BLaER1 (cell line): ENCODE data around the gene CACNA1H.
"Not testable (repeated sequence)": the region's sequence is repeated elsewhere in the genome, so short reads cannot be mapped to it uniquely, and the experiment has no call there.

Experiments
- H3K27ac ChIP-seq: shearing (Covaris generic); formaldehyde crosslinking; 2 replicates; pipeline ENCODE4 v1.8.1; 2022
- H3K27me3 ChIP-seq: shearing (Covaris generic); formaldehyde crosslinking; 2 replicates; pipeline ENCODE4 v1.8.1; 2022
- H3K36me3 ChIP-seq: shearing (Covaris generic); formaldehyde crosslinking; 2 replicates; pipeline ENCODE4 v1.8.1; 2022
- H3K4me1 ChIP-seq: shearing (Covaris generic); formaldehyde crosslinking; 2 replicates; pipeline ENCODE4 v1.8.1; 2022
- H3K4me2 ChIP-seq: shearing (Covaris generic); formaldehyde crosslinking; 2 replicates; pipeline ENCODE4 v1.8.1; 2022
- H3K4me3 ChIP-seq: shearing (Covaris generic); formaldehyde crosslinking; 2 replicates; pipeline ENCODE4 v1.8.1; 2022
- H3K9ac ChIP-seq: shearing (Covaris generic); formaldehyde crosslinking; 2 replicates; pipeline ENCODE4 v1.8.1; 2022
- H3K9me3 ChIP-seq: shearing (Covaris generic); formaldehyde crosslinking; 2 replicates; pipeline ENCODE4 v1.8.1; 2022
- H4K20me1 ChIP-seq: shearing (Covaris generic); formaldehyde crosslinking; 2 replicates; pipeline ENCODE4 v1.8.1; 2022
- Cebpa-rat ChIP-seq: shearing (Covaris generic); IDR thresholded peaks from 2 replicates; pipeline ENCODE4 v1.8.1; 2022

CACNA1H gene

DNA sequence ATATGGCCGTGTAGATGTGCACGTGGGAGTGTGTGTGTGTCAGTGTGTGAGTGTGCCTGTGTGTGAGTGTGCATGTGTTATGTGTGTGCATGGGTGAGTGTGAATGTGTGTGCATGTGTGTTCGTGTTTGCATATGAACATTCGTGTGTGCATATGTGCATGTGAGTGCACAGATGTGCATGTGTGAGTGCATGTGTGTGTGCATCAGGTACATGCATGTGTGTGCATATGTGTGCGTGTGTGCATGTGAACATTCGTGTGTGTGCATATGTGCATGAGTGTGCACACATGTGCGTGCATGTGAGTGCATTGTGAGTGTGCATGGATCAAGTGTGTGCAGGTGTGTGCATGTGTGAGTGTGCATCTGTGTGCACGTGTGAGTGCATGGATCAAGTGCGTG is 85.1 kb downstream of the CACNA1H start:
- no peak overlapping the region for H3K4me3 ChIP-seq
- no peaks in the 10 kb centered on the region; the same call in 1 of the 2 replicates for H3K4me1 ChIP-seq
- no peak overlapping the region for H3K27ac ChIP-seq
- no peak for TF ChIP-seq Cebpa-rat
- no peaks in the 10 kb centered on the region for H3K9me3 ChIP-seq
- no peaks in the 10 kb centered on the region for H3K36me3 ChIP-seq
- H3K4me2 ChIP-seq: no peak overlapping the region
- peaks cover 4% of the 10 kb centered on the region; the same call in 1 of the 2 replicates for H4K20me1 ChIP-seq
- no peaks in the 10 kb centered on the region for H3K27me3 ChIP-seq
- no peak overlapping the region for H3K9ac ChIP-seq

GRCh38 chr16:1238909-1239308 is 86.0 kb downstream of the CACNA1H start:
- peak overlapping the region; percentile 45 for H3K4me2 ChIP-seq
- H3K4me3 ChIP-seq, H3K4me1 ChIP-seq: not testable (repeated sequence)

GRCh38 chr16:1239575-1239974 is 86.7 kb downstream of the CACNA1H start:
- not testable (repeated sequence) for H3K4me3 ChIP-seq, H3K36me3 ChIP-seq, H3K27ac ChIP-seq, H3K4me1 ChIP-seq, H3K9me3 ChIP-seq, H3K9ac ChIP-seq, H3K27me3 ChIP-seq, H4K20me1 ChIP-seq, H3K4me2 ChIP-seq

More at GRCh38 chr16:1238909-1239308, 86.0 kb downstream of the CACNA1H start:
- H3K36me3 ChIP-seq, H3K9me3 ChIP-seq, H3K27me3 ChIP-seq, H3K9ac ChIP-seq, H4K20me1 ChIP-seq, H3K27ac ChIP-seq: not testable (repeated sequence)

DNA sequence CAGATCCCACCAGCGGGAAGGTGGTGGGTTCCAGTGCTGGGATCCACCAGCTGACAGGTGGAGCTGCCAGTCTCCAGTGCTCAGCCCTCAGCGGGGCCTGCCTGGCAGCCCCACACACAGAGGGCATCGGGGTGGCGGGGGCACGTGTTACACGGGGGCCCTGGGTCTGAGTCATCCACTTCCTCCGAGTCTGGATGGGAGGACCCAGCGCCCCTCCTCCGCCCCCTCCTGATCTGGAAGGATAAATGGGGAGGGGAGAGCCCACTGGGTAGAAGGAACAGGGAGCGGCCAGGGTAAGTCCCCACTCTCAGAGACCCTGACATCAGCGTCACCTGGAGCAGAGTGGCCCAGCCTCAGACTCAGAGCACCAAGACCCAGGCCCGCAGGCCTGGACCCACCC is 87.5 kb downstream of the CACNA1H start, which contains the start of gene TPSAB1:
Gene TPSAB1, plus strand, starts transcription at position 270 of the 400 bp plus-strand sequence. CDS start 234 bp downstream, outside the sequence.
- not testable (repeated sequence) for H3K9me3 ChIP-seq, H3K36me3 ChIP-seq, H4K20me1 ChIP-seq, H3K4me1 ChIP-seq, H3K27ac ChIP-seq, H3K4me2 ChIP-seq, H3K9ac ChIP-seq, H3K4me3 ChIP-seq, H3K27me3 ChIP-seq

GRCh38 chr16:1241081-1241480 is 88.2 kb downstream of the CACNA1H start:
- H3K27ac ChIP-seq, H3K4me1 ChIP-seq, H4K20me1 ChIP-seq, H3K9ac ChIP-seq, H3K27me3 ChIP-seq, H3K4me3 ChIP-seq, H3K9me3 ChIP-seq, H3K4me2 ChIP-seq, H3K36me3 ChIP-seq: not testable (repeated sequence)

DNA sequence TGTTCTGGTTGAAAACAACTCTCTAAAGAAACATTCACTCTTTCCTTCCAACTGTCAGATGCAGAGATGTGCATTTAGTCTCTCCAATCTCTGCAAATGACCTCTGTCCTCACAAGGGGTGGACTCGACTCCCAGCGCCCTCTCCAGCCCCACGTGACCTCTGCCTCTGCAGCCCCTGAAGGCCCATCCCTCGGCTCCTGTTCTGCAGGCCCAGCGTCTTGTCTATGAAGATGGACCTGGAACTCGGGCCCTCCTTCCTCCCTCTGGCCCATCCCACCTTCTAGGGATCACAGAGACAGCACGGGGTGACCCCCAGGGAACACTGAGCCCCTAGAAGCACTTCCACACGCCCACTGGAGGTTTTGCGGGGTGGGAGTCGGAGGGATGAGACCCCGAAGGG is 90.5 kb downstream of the CACNA1H start:
- H3K27ac ChIP-seq, H3K4me2 ChIP-seq, H3K27me3 ChIP-seq, H3K4me3 ChIP-seq, H3K9ac ChIP-seq, H4K20me1 ChIP-seq, H3K36me3 ChIP-seq, H3K9me3 ChIP-seq: not testable (repeated sequence)
- H3K4me1 ChIP-seq: peaks cover 13% of the 10 kb centered on the region

DNA sequence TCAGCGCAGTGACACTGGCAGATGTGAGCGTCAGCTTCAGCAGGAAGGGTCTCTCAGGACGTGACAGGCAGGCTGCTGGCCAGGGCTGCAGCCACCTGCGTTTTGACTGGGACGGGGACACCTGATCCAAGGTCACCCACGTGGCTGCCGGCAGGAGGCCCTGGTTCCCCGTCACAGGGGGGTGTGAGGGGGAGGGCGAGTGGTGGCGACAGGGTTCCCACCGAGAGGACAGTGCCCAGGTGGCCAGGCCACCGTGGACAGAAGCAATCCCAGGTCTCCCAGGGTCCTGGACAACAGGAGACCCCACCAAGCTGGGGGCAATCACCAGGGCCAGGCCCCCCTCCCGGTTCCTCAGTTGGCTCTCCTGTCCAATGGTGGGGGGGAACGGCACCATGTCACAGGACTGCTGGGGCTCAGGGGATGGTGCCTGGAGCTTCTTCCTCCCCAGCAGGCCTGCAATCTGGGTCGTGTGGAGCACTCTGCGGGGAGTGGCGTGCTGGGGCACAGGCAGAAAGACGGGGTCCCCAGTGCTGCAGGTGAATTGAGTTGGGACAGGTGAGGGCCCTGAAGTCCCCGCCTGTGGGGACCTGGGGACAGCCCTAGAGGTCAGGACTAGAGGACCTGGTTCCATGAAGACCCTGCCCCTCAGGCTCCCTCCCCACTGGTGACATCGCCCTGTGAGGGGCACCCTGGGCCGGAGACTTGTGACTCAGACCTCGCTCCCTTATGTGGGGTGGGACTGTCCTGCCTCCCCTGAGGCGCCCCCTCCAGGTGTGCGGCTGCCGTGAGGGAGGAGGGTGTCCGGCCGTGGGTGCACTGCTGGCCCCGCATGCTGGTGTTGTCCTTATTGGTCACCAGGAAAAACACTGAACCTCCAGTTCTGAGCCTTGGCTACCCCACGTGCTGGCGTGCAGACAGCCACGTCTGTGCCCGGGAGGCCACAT is 91.3 kb downstream of the CACNA1H start:
- peaks cover 13% of the 10 kb centered on the region for H3K4me1 ChIP-seq
- H3K9ac ChIP-seq, H3K4me3 ChIP-seq, H4K20me1 ChIP-seq, H3K27me3 ChIP-seq, H3K27ac ChIP-seq, H3K36me3 ChIP-seq, H3K4me2 ChIP-seq, H3K9me3 ChIP-seq: not testable (repeated sequence)

DNA sequence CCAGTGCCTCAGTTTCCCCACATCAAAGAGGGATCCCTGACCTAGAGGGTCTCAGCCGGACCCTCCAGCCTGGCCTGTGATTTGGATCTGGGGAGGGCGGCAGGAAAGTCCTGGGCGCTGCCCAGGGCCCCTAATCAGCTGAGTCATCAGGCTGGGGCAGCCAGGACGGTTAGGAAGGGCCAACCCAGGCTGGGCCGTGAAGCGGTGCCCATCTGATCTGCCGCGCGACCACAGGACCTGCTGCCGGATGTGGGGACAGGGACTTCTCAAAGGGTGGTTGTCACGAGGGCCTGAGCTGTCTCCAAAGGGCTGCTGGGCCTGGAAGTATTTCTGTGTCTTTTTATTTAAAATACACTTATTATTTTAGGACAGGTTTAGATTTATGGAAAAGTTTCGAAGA is 92.0 kb downstream of the CACNA1H start:
- no peak for TF ChIP-seq Cebpa-rat

GRCh38 chr16:1245452-1246020 is 92.6 kb downstream of the CACNA1H start:
- no peak for TF ChIP-seq Cebpa-rat
- no peak overlapping the region for H3K4me2 ChIP-seq

More for the DNA sequence above, 92.0 kb downstream of the CACNA1H start:
- Histone ChIP-seq H3K9ac (no peak overlapping the region), H3K4me1 (peaks cover 13% of the 10 kb centered on the region), H3K27me3 (no peaks in the 10 kb centered on the region), H3K4me2 (no peak overlapping the region), H3K36me3 (no peaks in the 10 kb centered on the region), H3K27ac (no peak overlapping the region), H4K20me1 (no peaks in the 10 kb centered on the region), H3K4me3 (no peak overlapping the region), H3K9me3 (no peaks in the 10 kb centered on the region)

GRCh38 chr16:1247903-1248537 is 95.1 kb downstream of the CACNA1H start:
- peaks cover 13% of the 10 kb centered on the region for H3K4me1 ChIP-seq
- H3K36me3 ChIP-seq, H3K27me3 ChIP-seq, H3K27ac ChIP-seq, H3K9me3 ChIP-seq, H3K4me2 ChIP-seq, H4K20me1 ChIP-seq, H3K4me3 ChIP-seq, H3K9ac ChIP-seq: not testable (repeated sequence)

More at GRCh38 chr16:1245452-1246020, 92.6 kb downstream of the CACNA1H start:
- no peaks in the 10 kb centered on the region for H4K20me1 ChIP-seq
- no peaks in the 10 kb centered on the region for H3K9me3 ChIP-seq
- no peak overlapping the region for H3K4me3 ChIP-seq
- H3K27me3 ChIP-seq: no peaks in the 10 kb centered on the region
- H3K4me1 ChIP-seq: peaks cover 13% of the 10 kb centered on the region
- no peaks in the 10 kb centered on the region for H3K36me3 ChIP-seq
- H3K9ac ChIP-seq: no peak overlapping the region
- H3K27ac ChIP-seq: no peak overlapping the region

DNA sequence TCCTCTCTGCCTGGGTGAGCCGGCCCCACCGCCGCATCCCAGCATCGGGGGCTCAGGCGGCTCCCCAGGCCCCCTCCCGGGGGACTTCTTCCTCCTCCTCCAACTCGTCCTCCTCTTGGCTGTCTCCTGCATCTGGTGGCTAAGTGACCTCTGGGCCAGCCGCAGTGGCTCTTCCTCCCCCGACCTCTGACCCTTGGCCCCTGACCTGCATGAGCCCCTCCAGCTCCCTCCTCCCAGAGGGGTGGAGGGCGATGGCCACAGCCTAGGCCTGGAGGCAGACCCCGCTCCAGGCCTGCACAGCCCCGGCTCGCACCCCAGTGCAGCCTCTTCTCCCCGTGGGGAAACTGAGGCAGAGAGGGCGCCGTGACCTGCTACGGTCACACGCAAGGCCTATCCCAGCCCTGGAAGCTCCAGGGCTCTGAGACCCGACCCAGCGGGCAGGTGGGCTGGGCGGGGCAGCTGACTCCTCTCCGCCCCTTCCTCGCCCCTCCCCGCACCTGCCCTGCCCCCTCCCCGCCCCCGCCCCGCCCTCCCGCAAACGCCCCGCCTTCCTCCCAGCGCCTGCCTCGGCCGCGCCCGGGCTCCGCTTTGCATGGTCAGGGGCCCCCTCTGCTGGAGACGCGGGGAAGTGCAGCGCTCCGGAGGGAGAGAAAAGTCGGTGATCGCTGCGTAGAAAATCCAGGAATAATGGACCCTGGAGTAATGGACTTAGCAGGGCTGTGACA is 96.3 kb downstream of the CACNA1H start:
- not testable (repeated sequence) for H3K27ac ChIP-seq, H3K4me2 ChIP-seq, H3K9me3 ChIP-seq, H3K9ac ChIP-seq, H3K27me3 ChIP-seq, H3K4me3 ChIP-seq, H3K36me3 ChIP-seq, H4K20me1 ChIP-seq
- peaks cover 13% of the 10 kb centered on the region for H3K4me1 ChIP-seq

- H3K9ac ChIP-seq, H3K36me3 ChIP-seq, H3K4me1 ChIP-seq, H3K4me3 ChIP-seq, H3K9me3 ChIP-seq, H3K4me2 ChIP-seq, H3K27ac ChIP-seq: not testable (repeated sequence)
- peaks cover 18% of the 10 kb centered on the region; the same call in 1 of the 2 replicates for H4K20me1 ChIP-seq
- peaks cover 24% of the 10 kb centered on the region for H3K27me3 ChIP-seq
Observed at GRCh38 chr16:1253701-1254364, 100.9 kb downstream of the CACNA1H start.

GRCh38 chr16:1254821-1255220 is 101.9 kb downstream of the CACNA1H start:
- peaks cover 34% of the 10 kb centered on the region for H3K27me3 ChIP-seq
- H3K4me3 ChIP-seq, H3K4me2 ChIP-seq, H3K36me3 ChIP-seq, H3K9me3 ChIP-seq, H3K9ac ChIP-seq, H3K4me1 ChIP-seq, H3K27ac ChIP-seq: not testable (repeated sequence)
- H4K20me1 ChIP-seq: peaks cover 26% of the 10 kb centered on the region
